DMS79 (cell line): Measurements from ENCODE around the gene ABLIM1.

ENCODE experiments used
- DNase-seq: peaks from one replicate; lab custom pipeline; 2025; lab: John Stamatoyannopoulos, UW

The ABLIM1 gene

DNA sequence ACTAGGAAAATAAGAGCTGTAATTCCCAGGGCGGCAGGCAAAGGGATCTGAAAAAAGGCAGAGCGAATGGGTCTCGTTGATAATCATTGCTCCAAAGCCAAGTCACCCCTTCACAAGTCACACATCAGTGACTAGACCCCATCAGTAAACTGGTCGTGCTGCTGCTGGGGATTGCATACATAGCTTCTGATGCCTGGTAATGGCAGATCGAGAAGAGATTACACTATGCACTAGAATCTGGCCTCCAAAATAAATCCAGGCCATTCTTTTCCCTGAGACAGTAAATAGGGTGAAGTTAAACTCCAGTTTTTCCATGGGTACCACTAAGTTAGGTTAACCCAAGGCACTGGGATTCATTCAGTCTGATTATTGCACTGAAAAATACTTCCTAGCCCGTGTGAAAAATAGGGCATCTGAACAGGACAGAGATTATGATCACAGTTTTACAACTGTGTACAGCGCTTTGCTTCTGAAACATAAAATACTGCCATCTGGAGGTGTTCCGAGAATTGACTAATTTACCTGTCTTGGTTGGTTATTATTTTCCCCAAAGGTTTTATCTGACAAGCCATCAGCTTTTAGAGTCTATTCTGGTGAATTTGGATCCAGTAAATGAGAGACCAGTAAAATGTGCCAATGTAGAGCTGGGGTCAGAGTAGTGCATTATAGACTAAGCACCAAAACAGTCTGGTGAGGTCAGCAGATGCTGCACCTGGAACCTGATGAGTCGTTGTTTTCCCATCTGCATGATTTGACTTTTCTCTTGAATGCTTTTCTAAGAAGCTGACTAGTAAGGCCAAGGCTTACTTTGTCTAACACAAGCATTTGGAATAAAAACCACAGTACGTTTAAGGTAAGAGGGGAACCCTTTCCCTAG lies 170.9 kb downstream of the ABLIM1 start:
- no peak for DNase-seq

DNA sequence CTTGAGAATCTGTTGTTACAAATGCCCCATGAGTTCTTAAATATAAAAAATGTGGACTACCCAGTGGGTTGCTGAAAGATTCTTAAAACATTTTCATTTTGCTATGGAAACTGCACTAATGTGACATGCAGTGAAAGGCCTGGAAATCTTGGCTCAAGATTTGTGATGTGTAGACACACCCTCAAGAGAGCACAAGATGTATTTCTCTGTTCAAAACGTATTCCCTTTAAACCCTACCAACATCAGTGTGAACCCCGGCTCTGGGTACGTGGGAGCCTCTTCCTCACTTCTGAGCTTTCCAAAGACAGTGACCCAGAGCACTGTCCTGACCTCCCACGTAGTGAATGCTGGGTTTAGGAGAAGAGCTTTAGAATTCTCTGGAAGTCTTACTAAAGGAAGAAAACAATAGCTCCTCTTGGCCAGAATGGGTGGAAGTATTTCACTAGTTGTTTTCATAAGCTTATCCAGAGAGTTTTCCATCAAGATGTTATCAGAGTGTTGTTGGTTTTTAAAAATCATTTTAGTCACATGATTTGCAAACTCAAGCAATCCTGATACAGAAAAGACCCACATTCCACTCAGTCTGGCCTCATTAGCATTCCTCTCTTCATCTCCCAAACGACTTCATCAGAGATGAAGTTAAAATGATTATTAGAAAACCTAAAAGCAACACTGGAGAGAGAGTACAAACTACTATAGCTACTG lies 172.2 kb downstream of the ABLIM1 start:
- no peak for DNase-seq

DNA sequence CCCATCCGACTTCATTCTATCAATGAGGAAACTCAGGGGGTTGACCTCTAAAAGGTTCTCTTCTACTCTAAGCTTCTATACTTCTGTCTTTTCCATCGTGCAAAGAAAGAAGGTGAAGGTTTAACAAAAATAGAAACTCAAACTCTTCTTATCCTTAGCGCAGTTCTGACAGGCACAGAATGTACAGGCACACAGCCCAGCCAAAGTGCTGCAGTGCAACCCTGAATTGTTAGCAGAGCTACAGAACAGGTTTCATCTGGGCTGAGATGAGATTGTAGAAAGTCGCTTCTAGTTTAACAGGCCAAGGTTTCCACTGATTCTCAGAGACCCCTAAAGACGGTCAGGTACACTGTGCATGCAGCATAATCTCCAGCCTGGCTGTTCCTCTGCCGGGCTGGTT lies 174.5 kb downstream of the ABLIM1 start:
- no peak for DNase-seq

DNA sequence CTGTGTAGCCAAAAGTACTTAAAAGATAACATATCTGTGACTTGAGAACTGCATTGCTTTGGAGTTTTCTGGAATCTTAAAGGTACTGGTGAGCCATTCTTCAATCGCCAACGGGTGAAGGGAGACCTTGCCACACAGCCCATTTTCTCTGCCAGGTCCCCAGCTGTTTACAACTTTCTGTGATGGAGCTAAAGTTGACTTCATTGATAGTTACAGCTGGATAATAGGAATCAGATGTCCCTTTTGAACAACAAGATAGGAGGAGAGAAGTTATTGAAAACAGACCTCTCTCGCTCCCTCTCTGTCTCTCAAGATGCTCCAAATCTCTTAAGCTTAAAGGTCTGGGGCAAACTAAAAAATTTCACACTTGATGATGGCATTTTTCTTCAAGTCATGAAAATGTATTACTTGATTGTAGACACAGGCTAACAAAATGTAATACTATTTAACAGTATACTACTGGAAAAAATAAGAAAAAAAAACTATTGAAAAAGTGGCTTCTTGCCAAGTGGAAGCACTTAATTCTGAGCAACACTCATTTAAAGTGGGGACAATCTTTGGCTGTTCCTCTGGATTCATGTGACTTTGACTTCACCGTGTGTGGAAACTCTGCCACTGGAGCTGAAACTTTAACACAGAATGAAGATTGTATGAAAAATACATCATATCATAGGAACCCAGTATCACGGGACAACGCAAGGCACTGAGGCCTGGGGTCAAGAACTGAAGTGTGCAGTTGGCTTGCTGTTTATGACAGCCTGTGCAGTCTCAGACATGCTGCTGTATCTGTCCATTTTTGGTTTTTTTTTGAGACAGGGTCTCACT lies 175.4 kb downstream of the ABLIM1 start:
- DNase-seq: no peak

DNA sequence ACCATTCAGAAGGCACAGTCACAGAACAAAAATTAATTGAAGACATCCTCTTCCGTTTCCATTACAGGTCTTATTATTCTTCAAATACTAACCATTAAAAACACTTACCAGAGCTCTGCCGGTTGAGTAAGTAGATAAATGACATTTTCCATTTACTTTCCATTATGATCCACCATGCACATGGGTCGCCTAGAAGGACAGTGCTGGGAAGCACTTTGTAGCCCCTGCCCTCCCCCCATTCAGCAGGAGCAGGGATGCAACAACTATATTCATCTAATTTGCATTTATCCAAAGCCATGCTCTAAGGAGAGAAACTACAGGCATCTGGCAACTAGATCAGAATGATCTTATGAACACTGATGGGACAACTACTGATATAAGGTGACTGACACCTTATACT lies 177.0 kb downstream of the ABLIM1 start:
- no peak for DNase-seq

DNA sequence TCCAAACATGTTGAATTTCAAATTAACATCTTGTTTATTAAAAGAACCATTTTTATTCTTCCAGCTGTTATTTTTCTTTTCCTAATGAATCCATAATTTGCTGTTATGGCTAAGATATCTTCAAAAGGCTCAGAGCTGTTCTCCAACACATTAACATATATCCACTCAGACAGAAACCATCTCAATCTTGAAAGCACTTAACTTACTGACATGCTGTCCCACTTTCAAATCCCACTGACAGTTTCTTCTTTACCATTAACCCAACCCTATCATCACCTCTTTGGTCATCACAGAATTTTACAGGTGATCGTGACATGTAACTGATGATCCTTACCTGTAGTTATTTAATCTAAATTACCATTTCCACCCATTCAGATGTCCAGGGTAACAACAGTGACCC lies 178.2 kb downstream of the ABLIM1 start:
- DNase-seq: no peak

DNA sequence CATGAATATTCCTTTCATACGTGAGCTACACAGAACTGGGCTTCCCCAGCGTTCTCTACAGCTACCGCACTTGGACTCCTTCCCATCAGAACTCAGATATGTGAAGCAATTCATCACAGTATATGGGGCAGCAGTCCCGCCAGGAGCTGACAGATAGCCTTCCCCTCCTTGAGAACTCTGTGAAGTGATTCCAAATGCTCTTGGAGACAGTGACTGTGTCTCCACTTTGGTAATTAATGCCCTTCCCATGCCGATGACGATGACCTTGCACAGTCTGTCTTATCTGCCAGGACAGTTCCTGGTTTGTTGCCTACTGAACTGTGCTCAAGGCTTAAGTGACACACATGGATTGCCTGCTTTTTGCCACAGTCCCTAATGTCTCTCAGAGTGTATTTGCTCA lies 178.8 kb downstream of the ABLIM1 start:
- DNase-seq: no peak

DNA sequence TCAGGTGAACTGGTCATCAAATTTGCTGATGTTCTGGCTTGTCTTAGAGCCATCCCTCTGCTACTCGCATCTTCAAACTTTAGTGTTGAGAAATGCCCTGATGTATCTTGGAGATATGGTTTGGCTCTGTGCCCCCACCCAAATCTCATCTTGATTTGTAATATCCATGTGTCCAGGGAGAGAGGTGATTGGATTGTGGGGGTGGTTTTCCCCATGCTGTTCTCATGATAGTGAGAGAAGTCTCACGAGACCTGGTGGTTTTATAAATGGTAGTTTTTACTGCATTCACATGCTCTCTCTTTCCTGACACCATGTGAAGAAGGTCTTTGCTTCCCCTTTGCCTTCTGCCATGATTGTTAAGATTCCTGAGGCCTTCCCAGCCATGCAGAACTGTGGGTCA lies 179.8 kb downstream of the ABLIM1 start:
- no peak for DNase-seq

DNA sequence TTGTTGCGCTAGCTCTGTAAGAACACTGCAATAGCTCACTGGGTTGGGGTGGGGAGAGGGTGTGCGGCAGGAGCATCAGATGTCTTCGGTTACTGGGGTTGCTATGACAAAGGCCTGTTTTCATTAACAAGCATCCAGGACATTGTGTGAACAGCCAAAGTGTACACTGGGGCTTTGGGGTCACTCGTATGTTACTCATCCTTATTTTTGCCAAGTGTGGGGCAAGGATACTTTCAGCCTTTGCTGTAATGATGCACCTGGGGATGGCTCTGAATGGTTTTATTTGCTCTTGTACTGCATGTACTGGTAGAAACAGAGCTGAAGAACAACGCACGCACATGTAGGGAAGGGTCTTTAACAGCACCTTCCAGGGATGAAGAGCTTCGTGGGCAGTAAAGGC lies 180.8 kb downstream of the ABLIM1 start:
- no peak for DNase-seq

DNA sequence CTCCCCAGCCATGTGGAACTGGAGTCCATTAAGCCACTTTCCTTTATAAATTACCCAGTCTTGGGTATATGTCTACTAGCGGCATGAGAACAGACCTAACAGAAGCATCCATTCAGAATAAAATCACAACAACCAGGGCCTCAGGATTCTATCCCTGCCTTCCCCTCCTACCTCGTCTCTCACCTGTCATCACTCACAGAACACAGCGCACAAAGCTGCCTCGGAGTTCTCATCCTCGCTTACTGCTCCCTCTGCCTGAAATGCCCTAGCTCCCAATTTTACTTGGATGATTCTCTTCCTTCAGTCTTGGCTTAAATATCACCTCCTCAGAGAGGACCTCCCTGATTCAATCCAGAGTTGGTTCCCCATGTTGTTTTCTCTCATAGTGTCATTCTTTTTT lies 183.1 kb downstream of the ABLIM1 start:
- no peak for DNase-seq

DNA sequence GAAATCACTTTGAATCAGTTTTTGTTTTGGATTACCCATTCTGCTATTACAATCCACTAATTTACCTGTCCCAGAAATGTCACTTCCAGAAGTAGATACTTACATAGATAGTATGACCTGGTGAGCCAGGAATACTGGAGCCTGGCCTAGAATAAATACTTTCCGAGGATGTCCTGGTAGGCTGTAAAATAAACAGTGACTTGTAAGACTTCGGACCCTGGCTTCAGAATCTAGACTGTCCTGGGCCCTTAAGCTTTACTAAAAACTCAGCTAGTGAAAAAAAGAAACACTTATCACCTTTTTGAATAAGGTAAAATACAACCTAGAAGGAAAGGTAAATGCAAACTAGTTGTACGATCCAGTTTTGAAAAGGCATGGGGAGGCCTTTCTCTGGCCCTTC lies 184.3 kb downstream of the ABLIM1 start:
- no peak for DNase-seq

DNA sequence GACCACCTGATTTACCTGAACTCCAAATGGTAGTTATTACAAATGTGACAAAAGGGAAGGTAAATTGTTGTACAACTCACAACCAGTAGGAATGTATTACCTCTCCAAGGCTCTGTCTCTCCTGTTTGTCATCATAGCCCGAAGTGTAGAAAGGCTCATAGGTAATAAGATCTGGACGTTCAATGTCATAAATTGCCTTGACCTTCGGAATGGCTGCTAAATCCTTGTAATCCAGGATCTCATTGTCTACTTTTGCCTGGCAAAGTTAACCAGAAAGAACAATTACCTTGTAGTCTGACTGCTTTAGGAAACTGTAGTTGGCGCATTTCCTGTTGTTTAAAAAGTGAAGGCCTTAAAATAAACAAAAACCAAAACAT lies 185.2 kb downstream of the ABLIM1 start:
- no peak for DNase-seq

DNA sequence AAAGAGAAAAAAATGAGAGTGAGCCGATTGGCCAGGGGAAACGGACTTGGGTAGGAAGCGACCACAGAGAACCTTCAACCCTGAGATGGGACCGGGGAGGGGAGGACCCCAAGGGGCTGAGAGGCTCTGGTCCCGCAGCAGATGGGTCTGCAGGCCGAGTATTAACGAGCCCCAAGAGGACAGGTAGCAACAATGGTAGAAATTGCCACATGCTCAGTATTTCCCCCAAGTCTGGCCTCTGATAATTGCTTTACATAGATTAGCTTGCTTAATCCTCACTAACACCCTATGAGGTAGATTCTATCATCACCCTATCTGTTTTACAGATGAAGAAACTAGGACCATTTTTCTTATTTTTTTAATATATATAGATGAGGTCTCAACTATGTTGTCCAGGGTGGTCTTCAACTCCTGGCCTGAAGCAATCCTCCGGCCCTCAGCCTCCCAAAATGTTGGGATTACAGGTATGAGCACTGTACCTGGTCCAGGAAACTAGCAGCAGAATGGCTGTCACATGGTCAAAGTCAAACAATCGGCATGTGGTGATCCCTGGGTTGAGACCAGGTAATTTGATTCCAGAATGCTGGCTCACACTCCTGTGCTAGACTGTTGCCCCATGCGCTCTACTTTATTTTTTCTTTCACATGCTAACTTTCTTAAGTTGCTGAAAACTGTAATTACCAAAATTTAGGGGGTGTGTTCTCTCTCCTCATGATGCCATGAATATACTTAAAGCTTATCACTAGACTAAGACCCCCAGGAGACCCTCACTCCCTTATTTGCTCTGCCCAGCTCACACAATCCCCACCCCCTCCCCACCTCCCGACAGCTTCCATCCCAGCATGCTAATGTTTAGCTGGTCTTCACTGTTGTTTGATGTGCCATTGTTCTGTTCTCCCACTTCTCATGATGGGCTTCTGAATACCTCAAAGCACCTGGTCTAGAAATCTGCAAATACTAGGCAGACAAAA lies 185.9 kb downstream of the ABLIM1 start:
- DNase-seq: no peak

DNA sequence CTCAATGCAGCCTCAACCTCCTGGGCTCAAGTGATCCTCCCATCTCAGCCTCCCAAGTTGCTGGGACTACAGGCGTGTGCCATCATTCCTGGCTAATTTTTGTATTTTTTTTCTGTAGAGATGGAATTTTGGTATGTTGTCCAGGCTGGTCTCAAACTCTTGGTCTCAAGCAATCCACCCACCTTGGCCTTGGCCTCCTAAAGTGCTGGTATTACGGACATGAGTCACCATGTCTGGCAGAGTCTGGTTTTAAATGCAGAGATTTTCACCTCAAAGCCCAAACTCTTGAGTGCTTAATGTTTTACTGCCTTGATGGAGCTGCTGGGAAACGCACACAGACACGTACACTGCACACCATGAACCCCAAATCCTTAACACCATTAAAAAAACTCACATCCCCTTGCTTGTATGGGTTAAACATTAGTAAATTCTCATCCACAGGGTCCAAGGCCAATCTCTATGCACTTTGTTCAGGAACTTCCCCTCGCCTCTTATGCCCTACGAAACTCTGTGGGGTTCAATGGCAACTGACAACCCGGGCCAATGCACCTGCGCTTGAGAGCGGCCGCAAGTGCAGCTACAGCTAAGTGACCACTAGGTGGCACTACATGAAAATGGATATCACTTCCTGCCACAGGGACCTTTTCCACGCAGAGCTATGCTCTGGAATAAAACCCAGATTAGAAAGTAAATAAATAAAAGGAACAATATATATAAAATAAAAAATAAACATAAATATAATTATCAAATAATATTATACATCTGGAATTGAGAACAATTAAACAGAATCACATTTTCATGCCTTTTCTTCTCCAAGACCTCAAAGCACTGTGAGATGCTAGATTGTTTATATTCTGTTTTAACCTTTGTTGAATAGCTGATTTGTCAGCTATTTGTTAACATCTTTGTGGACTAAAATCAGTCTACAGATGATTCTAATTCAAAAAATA lies 186.8 kb downstream of the ABLIM1 start:
- DNase-seq: no peak

DNA sequence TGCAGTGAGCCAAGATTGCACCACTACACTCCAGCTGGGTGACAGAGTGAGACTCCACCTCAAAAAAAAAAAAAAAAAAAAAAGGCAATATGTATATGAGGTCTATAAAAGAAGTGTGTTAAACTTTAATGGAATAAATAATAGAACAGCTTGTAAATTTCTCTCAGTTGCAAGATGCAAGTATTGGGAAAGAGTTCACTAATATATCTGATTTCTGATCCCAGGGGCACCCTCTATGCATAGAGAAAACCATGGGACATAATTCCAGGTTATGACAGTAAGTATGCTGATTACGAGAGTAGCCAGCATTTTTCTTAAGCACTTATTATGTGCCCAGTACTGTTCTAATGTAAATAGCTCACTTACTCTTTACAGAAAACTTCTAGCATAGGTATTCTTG lies 187.7 kb downstream of the ABLIM1 start:
- DNase-seq: no peak

DNA sequence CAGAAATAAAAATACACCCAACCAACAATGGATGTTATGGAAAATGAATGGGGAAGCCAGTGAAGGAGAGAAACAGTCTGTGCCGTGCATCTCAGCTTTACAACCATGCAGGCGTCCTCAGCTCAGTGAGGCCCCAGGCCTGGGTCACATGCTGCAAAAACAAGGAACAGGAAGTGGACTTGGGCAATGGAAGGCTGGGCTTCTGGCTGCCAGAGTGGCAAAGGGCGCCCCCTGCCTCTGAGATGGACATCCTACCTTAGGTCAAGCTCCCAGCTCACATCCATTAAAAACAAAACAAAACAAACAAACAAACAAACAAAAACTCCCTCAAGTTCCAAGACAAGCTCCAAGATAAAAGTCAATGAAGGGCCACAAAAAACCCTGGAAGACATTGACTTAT lies 199.1 kb downstream of the ABLIM1 start:
- DNase-seq: no peak

DNA sequence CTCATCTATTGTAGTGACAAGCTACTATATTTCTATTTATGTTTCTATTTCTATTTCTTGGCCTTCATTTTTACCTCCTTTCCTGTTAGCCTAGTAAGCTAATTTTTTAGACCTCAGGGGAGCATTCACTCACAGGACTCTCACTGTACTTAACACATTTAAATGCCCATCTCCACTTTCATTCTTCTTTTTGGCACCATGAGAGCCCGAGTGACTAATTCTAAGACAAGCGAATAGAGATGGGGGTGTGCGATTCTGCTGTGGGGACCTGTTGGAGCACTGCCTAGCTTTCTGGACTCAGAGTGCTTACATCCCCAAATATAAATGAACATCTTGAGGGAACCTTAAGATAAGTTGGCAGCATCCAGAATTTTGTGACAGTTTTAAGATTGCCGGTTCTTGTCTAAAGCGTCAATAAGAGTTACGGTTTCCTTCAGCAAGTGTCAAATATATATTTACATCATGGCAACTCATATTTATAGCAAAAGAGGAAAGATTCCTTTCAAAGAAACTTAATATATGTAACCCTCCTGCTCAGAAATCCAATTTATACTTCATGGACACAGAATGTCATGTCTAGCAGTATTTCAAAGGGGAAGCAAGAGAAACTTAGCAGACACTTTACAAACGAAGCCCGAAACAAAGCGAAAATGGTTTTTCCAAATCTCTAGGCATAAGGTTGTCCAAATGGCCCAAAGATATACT lies 199.7 kb downstream of the ABLIM1 start:
- DNase-seq: no peak

DNA sequence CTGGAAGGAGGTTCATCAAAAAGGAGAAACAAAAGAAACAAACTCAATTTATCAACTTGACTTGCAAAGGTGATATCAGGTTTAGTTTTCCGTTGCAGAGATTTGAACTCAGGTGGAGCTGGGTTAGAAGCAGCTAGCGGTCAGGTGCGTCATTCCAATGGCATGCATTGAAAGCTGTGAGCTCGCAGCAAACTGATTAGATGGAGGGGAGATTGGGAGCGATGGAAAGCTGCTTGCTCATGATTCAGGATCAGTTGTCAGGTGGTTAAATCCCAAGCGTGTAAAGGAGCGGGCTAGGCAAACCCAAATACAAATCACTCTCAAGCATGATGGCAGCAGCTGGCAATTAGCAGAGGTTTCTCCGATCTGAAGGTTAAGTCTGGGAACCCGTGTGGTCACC lies 204.5 kb downstream of the ABLIM1 start:
- DNase-seq: no peak

DNA sequence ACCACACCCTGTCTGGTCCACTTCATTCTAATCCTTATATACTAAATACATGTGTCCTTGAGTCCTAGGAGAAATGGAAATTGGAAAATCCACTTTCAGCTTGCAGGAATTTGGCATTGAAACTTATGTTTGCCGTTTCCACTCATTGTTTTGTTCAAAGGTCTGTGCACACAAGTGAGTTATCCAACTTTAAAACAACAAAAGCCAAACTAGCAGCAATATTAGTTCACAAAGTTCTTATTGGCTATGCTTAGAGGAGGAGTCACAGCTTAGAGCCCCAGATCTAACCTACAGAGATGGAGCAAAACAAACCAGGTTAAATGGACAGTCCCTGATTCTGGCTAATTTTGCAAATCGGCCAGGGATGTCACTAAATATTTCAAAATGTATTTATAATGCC lies 209.2 kb downstream of the ABLIM1 start:
- no peak for DNase-seq

DNA sequence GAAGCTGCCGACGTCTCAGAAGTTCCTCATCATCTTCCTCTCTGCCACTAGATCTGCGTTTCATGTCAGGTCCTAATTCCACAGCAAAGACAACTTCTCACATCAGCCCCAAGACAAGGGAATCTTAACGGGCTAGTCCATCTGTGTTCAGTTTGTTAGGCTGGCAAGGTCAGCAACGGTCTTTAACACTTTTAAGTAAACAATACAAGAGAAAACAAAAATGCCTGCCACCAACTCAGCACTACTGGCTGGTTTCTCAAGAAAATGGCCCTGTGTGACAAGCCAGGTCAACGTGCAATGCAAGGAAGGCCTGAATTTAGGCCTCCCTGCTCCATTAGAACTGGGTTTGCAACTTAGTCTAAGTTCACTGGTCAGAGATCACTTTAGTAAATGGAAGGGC lies 212.7 kb downstream of the ABLIM1 start:
- DNase-seq: no peak
